Neural progenitor cell (in vitro differentiated cells): Measurements from ENCODE around the gene NIPSNAP3A. TPM values are rescaled to one million over a fixed set of nuclear protein-coding genes. Genes with fewer than 3 reads are reported as not detected.

Source experiments
- DNase-seq: peaks from one replicate; pipeline ENCODE4 v3.0.0-alpha.2; 2016; ENCODE audit warnings: low spot score
- H2AFZ ChIP-seq: fragments of 200-600 bp; sonication (generic); replicated peaks from 2 replicates; pipeline ENCODE4 v1.6.1; 2016; ENCODE audit warnings: antibody characterized with exemption
- H3F3A ChIP-seq: fragments of 200-600 bp; sonication (generic); 2 replicates; pipeline ENCODE4 v1.6.1; 2016; ENCODE audit warnings: antibody characterized with exemption, low read depth
- H3K27ac ChIP-seq: fragments of 200-600 bp; sonication (generic); 2 replicates; pipeline ENCODE4 v1.5.1; 2016; ENCODE audit warnings: mild to moderate bottlenecking
- H3K27me3 ChIP-seq: fragments of 200-600 bp; sonication (generic); 2 replicates; pipeline ENCODE4 v1.6.1; 2016; ENCODE audit warnings: mild to moderate bottlenecking, moderate library complexity
- H3K36me3 ChIP-seq: fragments of 200-600 bp; sonication (generic); 2 replicates; pipeline ENCODE4 v1.5.1; 2016
- H3K4me1 ChIP-seq: fragments of 200-600 bp; sonication (generic); 2 replicates; pipeline ENCODE4 v1.6.1; 2016; ENCODE audit warnings: mixed run types
- H3K4me2 ChIP-seq: fragments of 200-600 bp; sonication (generic); 2 replicates; pipeline ENCODE4 v1.6.1; 2016
- H3K4me3 ChIP-seq: fragments of 200-600 bp; sonication (generic); 2 replicates; pipeline ENCODE4 v1.5.1; 2016
- H3K79me2 ChIP-seq: fragments of 200-600 bp; sonication (generic); 2 replicates; pipeline ENCODE4 v1.6.1; 2016; ENCODE audit warnings: low read depth
- H3K9ac ChIP-seq: fragments of 200-600 bp; sonication (generic); 2 replicates; pipeline ENCODE4 v1.6.1; 2016
- H3K9me3 ChIP-seq: fragments of 200-600 bp; sonication (generic); 2 replicates; pipeline ENCODE4 v1.5.1; 2016; ENCODE audit warnings: low read depth
- H4K20me1 ChIP-seq: fragments of 200-600 bp; sonication (generic); 2 replicates; pipeline ENCODE4 v1.6.1; 2016; ENCODE audit warnings: low read depth
- H3K27ac Mint-ChIP-seq: 3 replicates; pipeline ENCODE4 v1.8.0; 2021; ENCODE audit warnings: mixed read lengths
- H3K27me3 Mint-ChIP-seq: 2 replicates; pipeline ENCODE4 v1.8.0; 2022; ENCODE audit warnings: low read depth, mild to moderate bottlenecking, inconsistent platforms, moderate library complexity, mixed read lengths; ENCODE audit not compliant: insufficient read depth
- H3K36me3 Mint-ChIP-seq: 3 replicates; pipeline ENCODE4 v1.8.0; 2021; ENCODE audit warnings: mixed read lengths
- H3K4me1 Mint-ChIP-seq: 3 replicates; pipeline ENCODE4 v1.8.0; 2021; ENCODE audit warnings: mixed read lengths
- H3K4me3 Mint-ChIP-seq: 3 replicates; pipeline ENCODE4 v1.8.0; 2021; ENCODE audit warnings: mild to moderate bottlenecking, moderate library complexity, mixed read lengths
- H3K9me3 Mint-ChIP-seq: 3 replicates; pipeline ENCODE4 v1.8.0; 2020; ENCODE audit warnings: mixed read lengths
- EZH2 ChIP-seq: fragments of 200-600 bp; sonication (generic); IDR thresholded peaks from 2 replicates; pipeline ENCODE4 v1.6.1; 2017; ENCODE audit warnings: antibody characterized with exemption, mild to moderate bottlenecking, moderate library complexity
- EZH2phosphoT487 ChIP-seq: fragments of 200-600 bp; sonication (generic); IDR thresholded peaks from 2 replicates; pipeline ENCODE4 v1.6.1; 2017; ENCODE audit warnings: antibody characterized with exemption
- total RNA-seq: library from RNA; depleted of rRNA; stranded (reverse); fragments of >200 nt; gene quantifications from 2 replicates; pipeline ENCODE4 v1.2.3, GENCODE V29; 2015; ENCODE audit warnings: low replicate concordance
- TF ChIP-seq, protein P1 (sequence below): fragments of 200-600 bp; sonication (generic); IDR thresholded peaks from 2 replicates; pipeline ENCODE4 v1.5.1; 2017; ENCODE audit warnings: antibody characterized with exemption, mild to moderate bottlenecking

The NIPSNAP3A gene
- total RNA-seq, 1 donor from 2014 or later = 55.3 TPM

DNA sequence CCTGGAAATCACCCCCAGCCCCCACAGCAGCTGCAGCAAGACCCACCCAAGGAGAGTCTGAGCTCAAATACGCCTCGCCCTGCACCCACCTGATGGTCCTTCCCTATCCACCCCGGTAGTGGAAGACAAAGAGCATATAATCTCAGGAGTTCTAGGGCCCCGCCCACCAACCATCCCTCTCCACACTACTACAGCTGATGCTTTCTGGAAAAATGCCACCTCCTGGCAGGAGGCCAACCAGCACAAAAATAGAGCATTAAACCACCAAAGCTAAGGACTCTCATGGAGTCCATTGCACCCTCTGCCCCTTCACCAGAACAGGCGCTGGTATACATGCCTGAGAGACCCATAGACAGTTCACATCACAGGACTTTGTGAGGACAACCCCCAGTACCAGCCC, 22.5 kb upstream of the NIPSNAP3A start:
- Histone ChIP-seq H3K9me3 (no peaks in the 10 kb centered on the region), H3K27me3 (no peaks in the 10 kb centered on the region), H3K4me3 (no peak overlapping the region), H4K20me1 (no peaks in the 10 kb centered on the region), H3F3A (no peaks in the 10 kb centered on the region), H3K4me2 (no peak overlapping the region), H3K36me3 (no peaks in the 10 kb centered on the region), H3K79me2 (no peaks in the 10 kb centered on the region), H3K9ac (no peak overlapping the region), H3K27ac (no peak overlapping the region), H2AFZ (no peak overlapping the region), H3K4me1 (no peaks in the 10 kb centered on the region)
- Mint-ChIP-seq H3K27me3 (no peaks in the 10 kb centered on the region), H3K27ac (no peak overlapping the region), H3K9me3 (no peaks in the 10 kb centered on the region), H3K4me3 (no peak overlapping the region), H3K36me3 (no peaks in the 10 kb centered on the region), H3K4me1 (no peaks in the 10 kb centered on the region)
- no peak for TF ChIP-seq EZH2
- TF ChIP-seq, protein P1, sequence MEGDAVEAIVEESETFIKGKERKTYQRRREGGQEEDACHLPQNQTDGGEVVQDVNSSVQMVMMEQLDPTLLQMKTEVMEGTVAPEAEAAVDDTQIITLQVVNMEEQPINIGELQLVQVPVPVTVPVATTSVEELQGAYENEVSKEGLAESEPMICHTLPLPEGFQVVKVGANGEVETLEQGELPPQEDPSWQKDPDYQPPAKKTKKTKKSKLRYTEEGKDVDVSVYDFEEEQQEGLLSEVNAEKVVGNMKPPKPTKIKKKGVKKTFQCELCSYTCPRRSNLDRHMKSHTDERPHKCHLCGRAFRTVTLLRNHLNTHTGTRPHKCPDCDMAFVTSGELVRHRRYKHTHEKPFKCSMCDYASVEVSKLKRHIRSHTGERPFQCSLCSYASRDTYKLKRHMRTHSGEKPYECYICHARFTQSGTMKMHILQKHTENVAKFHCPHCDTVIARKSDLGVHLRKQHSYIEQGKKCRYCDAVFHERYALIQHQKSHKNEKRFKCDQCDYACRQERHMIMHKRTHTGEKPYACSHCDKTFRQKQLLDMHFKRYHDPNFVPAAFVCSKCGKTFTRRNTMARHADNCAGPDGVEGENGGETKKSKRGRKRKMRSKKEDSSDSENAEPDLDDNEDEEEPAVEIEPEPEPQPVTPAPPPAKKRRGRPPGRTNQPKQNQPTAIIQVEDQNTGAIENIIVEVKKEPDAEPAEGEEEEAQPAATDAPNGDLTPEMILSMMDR = no peak
- TF ChIP-seq EZH2phosphoT487 = no peak
- no peak for DNase-seq

DNA sequence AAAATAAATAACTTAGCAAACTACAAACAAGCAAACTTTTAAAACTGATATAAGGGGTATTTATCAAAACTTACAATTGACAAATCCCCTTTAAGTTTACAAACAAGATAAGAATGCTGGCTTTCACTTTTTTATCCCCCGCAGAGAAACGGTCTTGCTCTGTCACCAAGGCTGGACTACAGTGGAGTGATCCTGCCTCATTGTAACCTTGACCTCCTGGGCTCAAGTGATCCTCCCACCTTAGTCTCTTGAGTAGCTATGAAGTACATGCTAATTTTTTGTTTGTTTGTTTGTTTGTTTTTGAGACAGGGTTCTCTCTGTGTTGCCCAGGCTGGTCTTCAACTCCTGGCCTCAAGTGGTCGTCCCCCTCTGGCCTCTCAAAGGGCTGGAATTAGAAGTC, 9.0 kb upstream of the NIPSNAP3A start:
- no peak for DNase-seq
- Histone ChIP-seq H4K20me1 (no peaks in the 10 kb centered on the region), H3F3A (no peaks in the 10 kb centered on the region), H3K36me3 (no peaks in the 10 kb centered on the region), H3K27ac (no peak overlapping the region), H2AFZ (no peak overlapping the region), H3K4me2 (no peak overlapping the region), H3K9me3 (no peaks in the 10 kb centered on the region), H3K9ac (no peak overlapping the region), H3K27me3 (no peaks in the 10 kb centered on the region), H3K4me1 (no peaks in the 10 kb centered on the region), H3K4me3 (no peak overlapping the region), H3K79me2 (no peaks in the 10 kb centered on the region)
- no peaks in the 10 kb centered on the region for H3K36me3 Mint-ChIP-seq
- no peak overlapping the region for H3K27ac Mint-ChIP-seq
- no peaks in the 10 kb centered on the region for H3K27me3 Mint-ChIP-seq
- TF ChIP-seq EZH2 (no peak), EZH2phosphoT487 (no peak)
- TF ChIP-seq, protein P1 = no peak
- no peaks in the 10 kb centered on the region for H3K4me1 Mint-ChIP-seq
- no peaks in the 10 kb centered on the region for H3K9me3 Mint-ChIP-seq
- H3K4me3 Mint-ChIP-seq = no peak overlapping the region

DNA sequence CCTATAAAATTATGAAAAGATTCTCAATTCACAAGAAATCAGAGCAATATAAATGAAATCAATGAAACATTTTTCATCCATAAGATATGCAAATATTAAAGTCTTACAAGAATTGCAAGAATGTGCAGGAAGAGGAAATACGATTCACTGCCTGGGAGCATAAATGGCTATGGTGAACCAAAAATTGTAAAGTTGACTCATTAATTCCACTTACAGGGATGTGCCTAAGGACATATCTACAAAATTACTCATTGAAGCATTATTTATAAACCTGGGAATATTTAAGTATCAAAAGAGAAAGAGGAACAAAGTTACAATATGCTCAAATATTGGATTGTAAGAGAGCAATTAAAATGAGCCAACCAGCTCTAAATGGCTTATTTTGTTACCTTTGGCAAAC, 6.9 kb upstream of the NIPSNAP3A start:
- Mint-ChIP-seq H3K4me3 (no peak overlapping the region), H3K4me1 (no peaks in the 10 kb centered on the region), H3K9me3 (no peaks in the 10 kb centered on the region), H3K36me3 (no peaks in the 10 kb centered on the region), H3K27me3 (no peaks in the 10 kb centered on the region), H3K27ac (no peak overlapping the region)
- H3K4me1 ChIP-seq = no peaks in the 10 kb centered on the region
- H3K9me3 ChIP-seq = no peaks in the 10 kb centered on the region
- no peak overlapping the region for H3K27ac ChIP-seq
- no peak overlapping the region for H3K4me3 ChIP-seq
- H3K36me3 ChIP-seq = no peaks in the 10 kb centered on the region
- no peak overlapping the region for H2AFZ ChIP-seq
- no peaks in the 10 kb centered on the region for H4K20me1 ChIP-seq
- no peak overlapping the region for H3K4me2 ChIP-seq
- no peak for DNase-seq
- no peaks in the 10 kb centered on the region for H3K79me2 ChIP-seq
- no peak overlapping the region for H3K9ac ChIP-seq
- no peak for TF ChIP-seq EZH2phosphoT487
- TF ChIP-seq EZH2 = no peak
- TF ChIP-seq, protein P1 = no peak
- H3K27me3 ChIP-seq = no peaks in the 10 kb centered on the region
- peaks cover 6% of the 10 kb centered on the region for H3F3A ChIP-seq
